ENCODE measurements around the gene DCAF17. TPM values are rescaled to one million over a fixed set of nuclear protein-coding genes. Genes with fewer than 3 reads are reported as not detected.

Gene DCAF17
- total RNA-seq, 1 donor from 2014 or later, result 19.2 TPM

DNA sequence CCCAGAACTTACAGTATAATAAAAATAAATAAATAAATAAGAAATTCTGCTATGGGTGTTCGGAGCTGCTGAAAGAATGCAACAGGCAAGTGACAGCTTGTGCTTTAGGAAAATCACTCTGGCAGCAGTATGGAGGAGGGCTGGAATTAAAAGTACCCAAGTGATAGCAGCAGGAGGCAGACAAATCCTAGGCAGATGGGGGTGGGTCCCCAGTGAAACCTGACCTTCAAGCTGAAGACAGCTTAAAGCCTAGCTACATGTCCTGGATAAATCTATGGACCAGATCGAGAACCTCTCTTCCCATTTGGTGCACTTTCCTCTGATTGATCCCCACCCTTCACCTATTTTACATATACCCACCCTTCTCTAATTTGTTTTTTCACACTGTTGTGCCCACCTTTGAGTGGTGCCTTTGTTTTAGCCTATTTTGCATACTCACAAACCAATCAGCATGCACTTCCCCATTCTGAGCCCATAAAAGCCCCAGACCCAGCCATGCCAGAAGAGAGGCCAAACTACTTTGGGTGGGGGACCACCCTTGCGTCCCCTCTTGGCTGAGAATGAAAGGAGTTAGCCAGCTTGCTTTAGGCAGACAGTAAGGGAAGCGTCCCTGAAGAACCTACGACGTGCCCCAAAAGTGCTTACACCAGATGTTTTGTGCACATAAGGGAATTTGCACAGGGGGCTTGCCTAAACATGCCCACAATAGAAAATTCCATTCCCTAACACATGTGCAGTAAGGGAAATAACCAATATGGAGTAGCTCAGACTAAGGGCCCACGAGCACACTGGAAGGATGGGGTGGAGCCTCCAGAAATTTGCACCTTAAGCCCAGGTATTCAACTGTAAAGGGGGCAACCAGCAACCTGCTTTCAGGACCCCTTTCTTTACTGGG is 3.3 kb upstream of the DCAF17 start:
- Mint-ChIP-seq H3K36me3 (ENCODE audit: unreplicated experiment) (peaks cover 5% of the 10 kb centered on the region), H3K9me3 (ENCODE audit: unreplicated experiment) (no peaks in the 10 kb centered on the region)

DNA sequence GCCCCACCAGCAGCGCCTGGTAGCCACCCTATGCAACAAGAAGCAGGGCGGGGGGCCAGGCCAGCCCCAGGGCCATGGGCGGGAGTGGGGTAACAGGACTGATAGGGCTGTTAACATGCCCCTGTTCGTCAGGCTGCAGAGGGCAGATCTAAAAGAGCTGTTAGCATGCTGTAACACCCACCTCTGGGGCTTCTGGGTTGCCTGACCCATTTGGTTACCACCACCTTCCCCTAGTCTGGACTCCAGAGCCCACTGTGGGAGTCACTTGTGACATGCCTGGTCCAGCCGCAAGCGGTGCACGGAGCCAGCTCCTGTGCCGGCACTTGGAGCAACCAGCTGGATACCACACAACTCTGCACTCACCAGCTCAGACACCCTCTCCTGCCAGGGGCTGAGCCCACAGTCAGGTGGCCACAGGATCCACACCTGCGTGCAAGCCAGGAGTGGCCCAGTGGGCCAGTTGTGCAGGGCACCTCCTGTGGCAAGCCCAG is 2.3 kb upstream of the DCAF17 start:
- H3K27me3 Mint-ChIP-seq (ENCODE audit: unreplicated experiment), result no peaks in the 10 kb centered on the region
- H3K27ac Mint-ChIP-seq (ENCODE audit: unreplicated experiment), result no peak overlapping the region
- H3K4me1 Mint-ChIP-seq (ENCODE audit: unreplicated experiment), result peaks cover 30% of the 10 kb centered on the region
- TF ChIP-seq, protein P1, sequence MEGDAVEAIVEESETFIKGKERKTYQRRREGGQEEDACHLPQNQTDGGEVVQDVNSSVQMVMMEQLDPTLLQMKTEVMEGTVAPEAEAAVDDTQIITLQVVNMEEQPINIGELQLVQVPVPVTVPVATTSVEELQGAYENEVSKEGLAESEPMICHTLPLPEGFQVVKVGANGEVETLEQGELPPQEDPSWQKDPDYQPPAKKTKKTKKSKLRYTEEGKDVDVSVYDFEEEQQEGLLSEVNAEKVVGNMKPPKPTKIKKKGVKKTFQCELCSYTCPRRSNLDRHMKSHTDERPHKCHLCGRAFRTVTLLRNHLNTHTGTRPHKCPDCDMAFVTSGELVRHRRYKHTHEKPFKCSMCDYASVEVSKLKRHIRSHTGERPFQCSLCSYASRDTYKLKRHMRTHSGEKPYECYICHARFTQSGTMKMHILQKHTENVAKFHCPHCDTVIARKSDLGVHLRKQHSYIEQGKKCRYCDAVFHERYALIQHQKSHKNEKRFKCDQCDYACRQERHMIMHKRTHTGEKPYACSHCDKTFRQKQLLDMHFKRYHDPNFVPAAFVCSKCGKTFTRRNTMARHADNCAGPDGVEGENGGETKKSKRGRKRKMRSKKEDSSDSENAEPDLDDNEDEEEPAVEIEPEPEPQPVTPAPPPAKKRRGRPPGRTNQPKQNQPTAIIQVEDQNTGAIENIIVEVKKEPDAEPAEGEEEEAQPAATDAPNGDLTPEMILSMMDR (IDR thresholded peaks at IDR 0.05), result no peak
- H3K9me3 Mint-ChIP-seq (ENCODE audit: unreplicated experiment), result no peaks in the 10 kb centered on the region
- no peak for DNase-seq (ENCODE audit: extremely low spot score, unreplicated experiment)
- H3K36me3 Mint-ChIP-seq (ENCODE audit: unreplicated experiment), result peaks cover 9% of the 10 kb centered on the region
- H3K4me3 Mint-ChIP-seq (ENCODE audit: unreplicated experiment), result no peak overlapping the region

More for the DNA sequence above, 3.3 kb upstream of the DCAF17 start:
- Mint-ChIP-seq H3K4me1 (ENCODE audit: unreplicated experiment) (peaks cover 29% of the 10 kb centered on the region), H3K27me3 (ENCODE audit: unreplicated experiment) (no peaks in the 10 kb centered on the region), H3K4me3 (ENCODE audit: unreplicated experiment) (no peak overlapping the region), H3K27ac (ENCODE audit: unreplicated experiment) (no peak overlapping the region)
- TF ChIP-seq, protein P1 (IDR thresholded peaks at IDR 0.05), result no peak
- no peak for DNase-seq (ENCODE audit: extremely low spot score, unreplicated experiment)

DNA sequence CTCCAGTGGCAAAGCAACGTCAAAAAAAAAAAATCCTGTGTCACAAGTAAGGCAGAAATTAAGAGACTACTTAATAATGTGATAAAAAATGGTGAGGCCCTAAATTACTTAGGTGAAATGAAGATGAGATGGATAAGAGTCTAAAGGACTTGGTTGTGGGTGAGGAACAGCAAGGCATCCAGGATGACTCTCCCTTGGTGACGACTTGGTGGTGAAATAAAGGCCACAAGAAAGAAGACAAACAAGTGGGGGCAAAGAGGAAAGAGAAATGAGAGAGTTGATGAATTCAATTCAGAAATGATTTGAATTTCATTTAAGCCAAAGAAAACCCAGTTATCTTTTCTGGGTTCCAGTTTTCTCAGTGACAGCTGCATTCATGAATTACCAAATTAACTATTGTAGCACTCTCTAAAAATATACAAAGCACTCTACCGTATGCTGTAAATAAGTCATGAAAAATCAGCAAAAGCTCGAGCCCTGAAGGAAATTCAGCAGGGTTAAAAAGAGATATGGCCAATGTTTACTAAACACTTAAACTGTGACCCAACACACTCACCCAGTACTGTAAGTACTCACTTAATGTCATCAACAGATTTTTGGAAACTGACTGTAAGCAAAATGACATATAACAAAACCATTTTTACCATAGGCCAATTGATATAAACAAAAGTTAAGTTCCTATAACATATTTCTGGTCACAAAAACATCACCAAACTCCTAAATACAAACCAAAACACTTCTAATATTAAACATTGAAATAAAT is 1.6 kb upstream of the DCAF17 start:
- peak overlapping the region; percentile 4 for H3K27ac Mint-ChIP-seq (ENCODE audit: unreplicated experiment)

DNA sequence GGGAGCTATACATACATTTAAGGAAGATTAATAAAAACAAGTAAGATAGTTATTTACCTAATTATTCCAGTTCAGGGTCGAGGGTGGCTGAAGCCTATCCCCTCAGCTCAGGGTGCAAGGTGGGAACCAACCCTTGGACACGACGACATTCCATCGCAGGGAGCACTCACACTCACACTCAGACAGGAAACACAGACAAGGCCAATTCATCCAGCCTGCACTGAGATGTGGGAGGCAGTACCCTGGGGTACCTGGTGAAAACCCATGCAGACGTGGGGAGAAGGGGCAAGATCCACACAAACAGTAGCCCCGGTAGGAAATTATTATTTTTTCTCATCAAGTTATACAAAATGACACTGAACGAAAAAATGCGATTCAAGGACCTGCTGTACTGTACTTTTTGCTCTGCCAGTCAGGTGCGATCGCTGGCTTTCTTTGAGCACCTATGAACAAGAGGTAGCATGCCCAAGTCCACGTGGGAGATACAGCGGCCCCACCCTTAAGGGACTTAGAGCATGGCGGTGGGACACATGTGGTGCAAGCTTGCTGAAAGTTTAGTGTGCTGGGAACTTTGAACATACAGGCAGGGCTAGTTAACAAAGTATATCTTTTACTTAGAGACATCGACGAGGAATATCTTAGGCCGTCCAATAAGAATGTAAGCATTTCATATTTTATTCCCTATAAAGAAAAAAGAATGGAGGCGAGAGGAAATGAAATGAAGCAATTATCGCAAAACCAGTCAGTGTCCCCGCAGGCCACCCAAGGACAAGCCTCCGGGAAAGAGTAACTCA is 860 bp upstream of the DCAF17 start:
- peak overlapping the region; percentile 92 for H3K27ac Mint-ChIP-seq (ENCODE audit: unreplicated experiment)
- no peak for DNase-seq (ENCODE audit: extremely low spot score, unreplicated experiment)
- TF ChIP-seq, protein P1 (IDR thresholded peaks at IDR 0.05), result no peak
- H3K4me3 Mint-ChIP-seq (ENCODE audit: unreplicated experiment), result peak overlapping the region; percentile 87
- peaks cover 4% of the 10 kb centered on the region for H3K9me3 Mint-ChIP-seq (ENCODE audit: unreplicated experiment)
- H3K4me1 Mint-ChIP-seq (ENCODE audit: unreplicated experiment), result peaks cover 30% of the 10 kb centered on the region
- H3K27me3 Mint-ChIP-seq (ENCODE audit: unreplicated experiment), result no peaks in the 10 kb centered on the region
- peaks cover 22% of the 10 kb centered on the region for H3K36me3 Mint-ChIP-seq (ENCODE audit: unreplicated experiment)

More for the DNA sequence above, 1.6 kb upstream of the DCAF17 start:
- DNase-seq (ENCODE audit: extremely low spot score, unreplicated experiment), result no peak
- Mint-ChIP-seq H3K27me3 (ENCODE audit: unreplicated experiment) (no peaks in the 10 kb centered on the region), H3K4me1 (ENCODE audit: unreplicated experiment) (peaks cover 30% of the 10 kb centered on the region), H3K36me3 (ENCODE audit: unreplicated experiment) (peaks cover 15% of the 10 kb centered on the region), H3K9me3 (ENCODE audit: unreplicated experiment) (peaks cover 2% of the 10 kb centered on the region), H3K4me3 (ENCODE audit: unreplicated experiment) (peak overlapping the region; percentile 87)
- TF ChIP-seq, protein P1 (IDR thresholded peaks at IDR 0.05), result no peak
